AG10803 (cell line): ENCODE results near the gene LTA4H.

Experiments
- DNase-seq: peaks from one replicate; pipeline ENCODE4 v3.0.0; 2010; ENCODE audit warnings: low read depth
- H3K4me3 ChIP-seq: 2 replicates; pipeline ENCODE4 v1.5.1; 2011; ENCODE audit warnings: mild to moderate bottlenecking, low read length, control low read depth
- TF ChIP-seq, protein P1 (sequence below): conservative IDR thresholded peaks from 2 replicates; pipeline ENCODE4 v1.5.1; 2011; ENCODE audit warnings: mild to moderate bottlenecking, low read length, control low read depth, inconsistent platforms

Gene LTA4H

DNA sequence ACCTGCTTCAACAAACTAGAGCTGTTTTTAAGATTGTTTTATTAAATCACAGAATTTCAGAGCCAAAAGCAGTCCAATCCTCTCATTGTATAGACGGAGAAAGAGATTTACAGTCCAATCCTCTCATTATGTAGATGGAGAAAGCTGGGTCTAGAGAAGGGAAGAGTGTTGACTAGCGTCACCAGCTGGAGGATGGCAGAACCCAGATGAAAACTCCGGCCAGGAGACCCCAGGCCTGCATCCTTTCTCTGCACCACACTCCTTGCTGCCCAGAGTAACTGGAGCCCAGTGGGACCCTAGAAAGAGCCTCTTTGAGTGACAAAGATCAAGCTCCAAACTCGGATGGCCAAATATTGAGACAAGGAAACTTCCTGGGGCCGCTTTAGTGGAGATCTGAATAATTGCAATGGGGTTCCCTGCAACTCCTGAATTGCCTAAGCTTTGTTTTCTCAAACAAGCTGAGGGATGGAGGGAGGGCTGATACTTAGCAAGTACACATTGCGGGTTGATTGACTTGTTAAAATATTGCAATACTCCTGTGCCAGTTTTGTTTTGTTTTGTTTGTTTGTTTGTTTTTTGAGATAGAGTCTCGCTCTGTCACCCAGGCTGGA is 79.7 kb downstream of the LTA4H start:
- no peak overlapping the region for H3K4me3 ChIP-seq
- TF ChIP-seq, protein P1, sequence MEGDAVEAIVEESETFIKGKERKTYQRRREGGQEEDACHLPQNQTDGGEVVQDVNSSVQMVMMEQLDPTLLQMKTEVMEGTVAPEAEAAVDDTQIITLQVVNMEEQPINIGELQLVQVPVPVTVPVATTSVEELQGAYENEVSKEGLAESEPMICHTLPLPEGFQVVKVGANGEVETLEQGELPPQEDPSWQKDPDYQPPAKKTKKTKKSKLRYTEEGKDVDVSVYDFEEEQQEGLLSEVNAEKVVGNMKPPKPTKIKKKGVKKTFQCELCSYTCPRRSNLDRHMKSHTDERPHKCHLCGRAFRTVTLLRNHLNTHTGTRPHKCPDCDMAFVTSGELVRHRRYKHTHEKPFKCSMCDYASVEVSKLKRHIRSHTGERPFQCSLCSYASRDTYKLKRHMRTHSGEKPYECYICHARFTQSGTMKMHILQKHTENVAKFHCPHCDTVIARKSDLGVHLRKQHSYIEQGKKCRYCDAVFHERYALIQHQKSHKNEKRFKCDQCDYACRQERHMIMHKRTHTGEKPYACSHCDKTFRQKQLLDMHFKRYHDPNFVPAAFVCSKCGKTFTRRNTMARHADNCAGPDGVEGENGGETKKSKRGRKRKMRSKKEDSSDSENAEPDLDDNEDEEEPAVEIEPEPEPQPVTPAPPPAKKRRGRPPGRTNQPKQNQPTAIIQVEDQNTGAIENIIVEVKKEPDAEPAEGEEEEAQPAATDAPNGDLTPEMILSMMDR = no peak
- DNase-seq = no peak

DNA sequence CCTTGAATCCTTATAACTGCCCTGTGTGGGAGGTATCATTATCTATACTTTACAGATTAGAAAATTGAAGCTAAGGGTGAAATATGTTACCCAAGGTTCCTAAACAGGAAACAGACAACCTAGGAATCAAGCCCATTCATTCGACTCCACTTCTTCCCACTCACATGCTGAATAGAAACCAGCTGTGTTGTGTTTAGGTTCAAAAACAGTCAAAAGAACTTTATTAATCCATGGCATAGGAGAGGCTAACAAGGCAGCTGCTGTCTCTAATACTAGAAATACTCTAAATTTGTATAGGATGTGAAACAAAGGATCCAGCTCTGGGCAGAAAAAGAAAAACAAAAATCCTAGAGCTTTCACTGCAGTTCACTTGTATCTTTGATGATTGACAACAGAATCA is 82.4 kb downstream of the LTA4H start:
- H3K4me3 ChIP-seq = no peak overlapping the region
- TF ChIP-seq, protein P1 = no peak
- no peak for DNase-seq

DNA sequence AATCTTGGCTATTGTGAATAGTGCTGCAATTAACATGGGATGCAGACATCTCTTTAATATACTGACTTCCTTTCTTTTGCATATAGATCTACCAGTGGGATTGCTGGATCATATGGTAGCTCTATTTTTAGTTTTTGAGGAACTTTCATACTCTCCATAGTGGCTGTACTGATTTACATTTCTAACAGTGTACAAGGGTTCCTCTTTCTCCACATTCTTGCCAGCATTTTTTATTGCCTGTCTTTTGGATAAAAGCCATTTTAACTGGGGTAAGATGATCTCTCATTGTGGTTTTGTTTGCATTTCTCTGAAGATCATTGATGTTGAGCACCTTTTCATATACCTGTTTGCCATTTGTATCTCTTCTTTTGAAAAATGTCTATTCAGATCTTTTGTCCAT is 83.9 kb downstream of the LTA4H start:
- DNase-seq = no peak
- TF ChIP-seq, protein P1 = no peak

More for the DNA sequence above, 83.9 kb downstream of the LTA4H start:
- no peak overlapping the region for H3K4me3 ChIP-seq
